RCC 7860 (cell line): Measurements from ENCODE around the gene ALK.

Experiments
- DNase-seq: peaks from one replicate; pipeline ENCODE4 v3.0.0-alpha.2; 2015; ENCODE audit warnings: low spot score
- FAIRE-seq: peaks from 2 replicates; lab custom pipeline; 2012; peaks lifted over from hg19 to GRCh38; lab: Jason Lieb, UNC

The ALK gene

GRCh38 chr2:29663268-29663667 is 258.1 kb downstream of the ALK start:
- DNase-seq (peak; percentile 19), FAIRE-seq (no peak)

DNA sequence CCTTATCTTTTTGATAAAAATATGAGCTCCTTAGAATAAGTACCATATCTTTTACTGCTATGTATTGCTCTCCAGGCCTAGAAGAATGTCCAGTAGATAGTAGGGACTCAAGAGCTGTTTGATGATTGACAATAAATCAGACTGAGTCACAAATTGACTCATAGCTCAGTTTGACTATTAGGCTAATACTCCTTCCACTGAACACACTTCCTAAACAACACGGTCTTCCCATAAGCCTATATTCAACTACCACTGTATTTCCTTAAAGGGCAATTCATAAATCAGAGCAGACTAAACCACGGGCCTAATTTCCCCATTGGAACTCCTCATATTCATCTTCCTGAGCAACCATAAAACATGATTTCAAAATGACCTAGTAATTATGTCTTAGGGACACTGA is 258.5 kb downstream of the ALK start:
- DNase-seq (no peak), FAIRE-seq (no peak)

DNA sequence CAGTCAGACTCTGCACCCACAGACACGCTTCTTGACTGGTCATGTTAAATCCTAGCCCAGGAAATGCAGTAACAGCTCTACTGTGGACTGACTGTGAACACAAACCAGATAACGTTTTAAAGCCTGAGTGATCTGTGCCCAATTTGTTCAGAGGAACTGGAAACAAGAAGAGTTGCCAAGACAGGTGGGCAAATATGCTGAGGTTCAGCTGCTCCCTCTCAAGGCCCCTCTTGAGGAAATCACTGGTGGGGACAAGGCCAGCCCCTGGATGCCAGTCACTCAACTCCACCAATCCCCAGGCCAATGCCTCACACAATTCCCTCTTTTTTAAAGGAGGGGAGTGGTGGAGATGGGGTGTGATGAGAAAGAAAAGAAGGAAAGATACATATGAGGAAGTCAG is 261.2 kb downstream of the ALK start:
- no peak for DNase-seq
- FAIRE-seq: no peak

GRCh38 chr2:29659178-29659577 is 262.2 kb downstream of the ALK start:
- DNase-seq: no peak
- FAIRE-seq: no peak

GRCh38 chr2:29657674-29658073 is 263.7 kb downstream of the ALK start:
- FAIRE-seq (no peak), DNase-seq (no peak)

GRCh38 chr2:29655391-29656086 is 265.8 kb downstream of the ALK start:
- DNase-seq (no peak), FAIRE-seq (no peak)

DNA sequence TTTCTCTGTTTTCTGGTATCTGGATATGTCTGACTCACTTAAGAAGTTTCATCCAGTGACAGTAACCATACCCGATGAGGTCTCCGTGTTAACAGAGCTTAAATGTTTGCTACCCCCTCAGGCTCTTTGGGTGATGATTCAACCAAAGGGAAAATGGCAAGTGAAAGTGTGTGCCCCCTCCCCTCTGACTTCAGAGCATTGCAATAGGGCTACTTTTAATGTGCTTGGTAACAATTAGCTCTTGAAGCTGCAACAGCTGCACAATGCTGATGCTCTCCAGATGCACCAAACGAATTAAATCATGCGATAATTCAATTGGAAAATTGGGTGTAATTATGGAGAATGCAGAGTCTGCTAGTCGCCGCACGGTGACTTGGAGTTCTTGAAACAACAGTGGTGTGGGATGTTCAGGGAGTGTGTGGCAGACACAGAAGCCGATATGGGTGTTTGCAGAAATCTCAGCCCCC is 270.7 kb downstream of the ALK start:
- FAIRE-seq: no peak

DNA sequence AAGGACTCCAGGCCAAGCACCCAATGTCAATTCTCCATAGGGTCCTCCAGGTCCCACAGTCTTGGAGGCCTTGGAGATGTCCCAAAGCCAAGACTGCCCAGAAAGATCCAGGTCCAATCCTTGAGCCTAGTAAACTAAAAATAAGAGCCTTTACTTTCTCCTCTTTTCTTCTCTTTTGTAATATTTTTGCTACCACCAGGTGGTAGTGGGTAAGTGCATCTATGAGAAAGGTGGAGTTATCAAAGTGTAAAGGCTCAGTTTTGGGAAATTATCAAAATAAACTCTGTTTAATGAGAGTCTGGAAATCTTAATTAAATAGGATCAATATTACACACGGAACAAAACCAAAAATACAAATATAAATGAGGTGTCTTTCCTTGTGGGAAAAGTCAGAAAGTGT is 276.4 kb downstream of the ALK start:
- DNase-seq (no peak), FAIRE-seq (no peak)

More for the DNA sequence above, 270.7 kb downstream of the ALK start:
- no peak for DNase-seq

DNA sequence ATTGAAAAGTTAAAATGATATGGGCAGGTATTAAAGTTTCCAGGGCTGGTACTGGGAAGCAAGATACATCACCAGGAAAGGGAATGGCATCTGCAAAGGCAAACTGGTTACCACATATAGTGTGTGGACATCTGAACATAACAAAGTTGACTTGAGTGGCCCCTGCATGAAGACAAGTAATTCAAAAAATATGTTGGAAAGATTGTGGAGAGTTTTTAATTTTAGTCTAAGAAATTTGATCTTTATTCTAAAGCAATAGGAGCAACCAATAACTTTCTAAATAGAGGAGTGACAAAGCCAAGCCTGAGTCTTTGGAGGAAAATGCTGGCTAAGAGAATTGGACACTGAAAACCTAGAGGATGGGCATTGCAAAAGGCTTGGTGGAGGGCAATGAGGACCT is 278.2 kb downstream of the ALK start:
- FAIRE-seq (no peak), DNase-seq (no peak)

- FAIRE-seq (no peak), DNase-seq (no peak)
These were observed 281.0 kb downstream of the ALK start for GRCh38 chr2:29640360-29640759.

- DNase-seq (no peak), FAIRE-seq (no peak)
These were observed 282.7 kb downstream of the ALK start for GRCh38 chr2:29638641-29639040.

DNA sequence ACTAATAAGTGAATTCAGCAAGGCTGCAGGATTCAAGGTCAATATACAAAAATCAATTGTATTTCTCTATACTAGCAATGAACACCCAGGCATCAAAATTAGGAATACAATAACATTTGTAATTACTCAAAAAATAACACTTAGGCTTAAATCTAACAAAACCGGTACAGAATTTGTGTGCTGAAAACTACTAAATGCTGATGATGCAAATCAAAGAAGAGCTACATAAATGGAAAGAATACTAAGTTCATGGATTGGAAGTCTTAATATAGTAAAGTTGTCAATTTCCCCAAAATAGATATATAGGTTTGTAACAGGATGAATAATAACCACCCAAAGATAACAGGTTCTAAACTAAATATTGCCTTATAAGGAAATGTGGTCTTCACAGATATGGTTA is 286.5 kb downstream of the ALK start:
- FAIRE-seq (no peak), DNase-seq (no peak)

GRCh38 chr2:29632018-29632417 is 289.4 kb downstream of the ALK start:
- DNase-seq: peak; percentile 71
- FAIRE-seq: peak; percentile 73

DNA sequence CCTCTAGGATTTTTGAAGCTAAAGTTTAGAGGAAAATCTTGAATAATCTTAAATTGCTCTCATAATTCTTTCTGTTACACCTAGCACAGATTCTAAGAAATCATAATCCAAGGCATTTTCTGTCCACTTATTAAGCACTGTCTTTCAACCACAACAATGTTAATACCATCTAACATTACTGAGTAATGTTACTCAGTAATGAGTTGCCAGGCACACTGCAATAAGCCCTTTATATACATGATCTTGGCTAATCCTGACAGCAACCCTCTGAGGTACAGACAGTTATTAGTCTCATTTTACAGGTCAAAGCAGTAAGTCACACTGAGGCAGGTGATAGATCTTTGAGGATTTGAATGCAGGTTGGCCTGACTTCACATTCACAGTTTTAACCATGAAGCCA is 291.9 kb downstream of the ALK start:
- FAIRE-seq (no peak), DNase-seq (peak; percentile 9)

GRCh38 chr2:29628862-29629261 is 292.5 kb downstream of the ALK start:
- DNase-seq: no peak
- no peak for FAIRE-seq

- no peak for DNase-seq
- no peak for FAIRE-seq
These were observed 293.2 kb downstream of the ALK start for GRCh38 chr2:29628108-29628745.

DNA sequence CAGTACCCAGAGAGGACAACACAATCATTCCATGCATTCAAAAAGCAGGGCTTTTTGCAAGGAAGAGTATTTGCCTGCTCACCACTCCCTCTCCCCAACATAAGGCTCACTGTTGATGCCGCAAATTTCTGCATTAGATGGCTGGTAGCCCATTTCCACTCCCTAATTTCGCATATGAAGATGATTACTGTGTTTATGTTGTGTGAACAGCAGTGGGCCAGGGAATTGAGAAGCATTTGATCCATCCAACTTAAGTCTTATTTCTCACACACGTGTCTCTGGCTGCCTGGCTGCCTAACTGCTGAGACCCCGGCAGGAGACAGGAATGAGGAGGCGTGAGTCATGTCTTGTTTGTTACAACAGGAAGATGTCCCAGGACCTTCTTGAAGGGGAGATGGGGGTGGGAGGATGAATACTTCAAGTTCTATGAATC is 294.1 kb downstream of the ALK start:
- DNase-seq (peak; percentile 10), FAIRE-seq (no peak)

DNA sequence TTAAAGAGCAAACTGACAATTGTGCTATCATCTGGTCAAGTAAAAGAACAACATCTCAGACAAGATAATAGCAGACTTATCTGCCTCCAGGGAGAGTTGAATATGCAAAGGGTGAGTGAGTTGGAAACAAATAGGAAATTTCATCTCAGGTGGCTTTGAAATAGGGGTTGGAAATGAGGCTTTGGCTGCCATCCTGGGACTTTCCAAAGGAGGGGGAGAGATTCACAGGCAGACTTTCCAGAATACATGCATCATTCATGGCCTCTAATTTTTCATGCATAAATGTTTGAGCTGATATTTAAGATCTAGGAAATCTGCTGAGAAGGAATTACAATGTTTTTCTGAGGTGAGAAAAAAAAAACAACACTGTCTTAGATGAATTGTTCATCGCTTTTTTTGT is 300.5 kb downstream of the ALK start:
- FAIRE-seq: no peak
- DNase-seq: no peak

DNA sequence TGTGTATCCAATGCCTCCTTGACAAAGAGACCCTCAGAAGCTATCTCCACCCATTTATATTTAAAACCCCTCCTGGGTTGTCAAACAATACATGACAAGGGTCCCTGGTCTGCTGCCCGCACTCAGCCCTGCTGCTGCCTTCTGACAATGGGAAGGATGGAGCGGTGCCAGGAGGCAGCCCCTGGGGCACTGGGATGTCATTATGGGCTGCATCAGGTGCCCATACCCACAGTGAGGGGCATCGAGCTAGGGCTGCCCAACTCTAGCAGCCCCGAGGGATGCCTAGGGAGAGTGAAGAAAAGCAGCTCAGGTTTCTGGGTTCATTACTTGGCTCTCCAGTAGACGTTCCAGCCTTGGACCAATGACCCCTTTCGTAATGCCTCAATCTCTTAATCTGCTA is 301.7 kb downstream of the ALK start:
- FAIRE-seq (no peak), DNase-seq (no peak)

DNA sequence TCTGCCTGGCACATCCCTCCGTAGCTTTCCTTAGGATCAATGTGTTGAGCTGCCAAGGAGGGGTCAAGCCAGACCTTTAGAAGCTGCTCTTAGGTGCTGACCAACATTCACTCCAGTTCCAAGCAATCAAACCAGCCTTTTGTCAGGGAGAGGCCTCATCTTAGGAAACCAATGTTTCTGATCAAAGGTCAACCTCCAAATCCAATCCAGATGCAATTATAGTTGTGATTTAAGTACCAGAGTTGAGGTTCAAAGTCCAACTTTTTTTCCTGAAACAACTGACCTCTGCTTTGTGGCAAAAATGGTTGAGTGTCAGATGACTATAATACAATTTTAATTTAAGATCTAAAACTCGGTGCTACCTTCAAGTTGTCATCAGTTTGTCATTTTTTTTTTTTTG is 303.4 kb downstream of the ALK start:
- no peak for FAIRE-seq

DNA sequence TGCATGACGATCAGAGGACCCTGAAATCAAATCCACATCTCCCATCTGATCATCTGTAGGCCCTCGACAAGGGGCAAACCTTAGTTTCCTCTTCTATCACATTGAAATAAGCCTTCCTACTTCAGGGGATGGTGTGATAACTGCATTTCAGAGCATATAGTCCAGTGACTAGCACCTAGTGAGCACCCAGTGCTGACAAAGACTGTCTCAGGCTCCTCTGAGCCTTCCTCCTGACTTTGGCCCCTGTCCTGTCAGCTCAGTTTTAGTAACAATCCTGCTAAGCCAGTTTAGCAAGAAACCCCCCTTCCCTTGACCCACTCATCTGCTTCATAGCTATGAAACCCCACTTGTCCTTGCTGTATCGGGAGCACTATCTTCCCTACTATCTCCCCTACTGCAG is 304.0 kb downstream of the ALK start:
- no peak for FAIRE-seq

More for the DNA sequence above, 303.4 kb downstream of the ALK start:
- DNase-seq: no peak

GRCh38 chr2:29616569-29616968 is 304.8 kb downstream of the ALK start:
- DNase-seq (no peak), FAIRE-seq (no peak)

More for the DNA sequence above, 304.0 kb downstream of the ALK start:
- DNase-seq: no peak

- DNase-seq (no peak), FAIRE-seq (no peak)
These were observed 305.5 kb downstream of the ALK start for GRCh38 chr2:29615841-29616240.
